ENCODE data around the gene SMOC2.

SMOC2 gene

GRCh38 chr6:168625602-168626001, 184.6 kb downstream of the SMOC2 start:
- no peak for DNase-seq (ENCODE audit: low read depth)

GRCh38 chr6:168626046-168626602, 185.1 kb downstream of the SMOC2 start:
- no peak for DNase-seq (ENCODE audit: low read depth)

GRCh38 chr6:168627506-168628175, 186.7 kb downstream of the SMOC2 start:
- no peak for DNase-seq (ENCODE audit: low read depth)

- DNase-seq (ENCODE audit: low read depth): no peak
Measured at GRCh38 chr6:168628176-168628553, 187.2 kb downstream of the SMOC2 start.

- DNase-seq (ENCODE audit: low read depth): no peak
Measured at GRCh38 chr6:168628732-168629245, 187.8 kb downstream of the SMOC2 start.

- DNase-seq (ENCODE audit: low read depth): no peak
Measured at GRCh38 chr6:168631564-168631963, 190.6 kb downstream of the SMOC2 start.

GRCh38 chr6:168632694-168633093, 191.7 kb downstream of the SMOC2 start:
- DNase-seq (ENCODE audit: low read depth): no peak

- DNase-seq (ENCODE audit: low read depth): no peak
Measured at GRCh38 chr6:168634541-168635328, 193.8 kb downstream of the SMOC2 start.

- no peak for DNase-seq (ENCODE audit: low read depth)
Measured at GRCh38 chr6:168636147-168637004, 195.4 kb downstream of the SMOC2 start.

- no peak for DNase-seq (ENCODE audit: low read depth)
Measured at GRCh38 chr6:168637834-168638233, 196.8 kb downstream of the SMOC2 start.

- no peak for DNase-seq (ENCODE audit: low read depth)
Measured at GRCh38 chr6:168638468-168639271, 197.7 kb downstream of the SMOC2 start.

- no peak for DNase-seq (ENCODE audit: low read depth)
Measured at GRCh38 chr6:168640181-168640580, 199.2 kb downstream of the SMOC2 start.

GRCh38 chr6:168640768-168641167, 199.8 kb downstream of the SMOC2 start:
- no peak for DNase-seq (ENCODE audit: low read depth)

- DNase-seq (ENCODE audit: low read depth): no peak
Measured at GRCh38 chr6:168641446-168641845, 200.5 kb downstream of the SMOC2 start.

- DNase-seq (ENCODE audit: low read depth): no peak
Measured at GRCh38 chr6:168643401-168643800, 202.4 kb downstream of the SMOC2 start.

GRCh38 chr6:168645326-168645725, 204.3 kb downstream of the SMOC2 start:
- DNase-seq (ENCODE audit: low read depth): no peak

- no peak for DNase-seq (ENCODE audit: low read depth)
Measured at GRCh38 chr6:168647271-168647670, 206.3 kb downstream of the SMOC2 start.

GRCh38 chr6:168648240-168649125, 207.5 kb downstream of the SMOC2 start:
- DNase-seq (ENCODE audit: low read depth): no peak

GRCh38 chr6:168649209-168649608, 208.2 kb downstream of the SMOC2 start:
- DNase-seq (ENCODE audit: low read depth): no peak

GRCh38 chr6:168650671-168651111, 209.7 kb downstream of the SMOC2 start:
- no peak for DNase-seq (ENCODE audit: low read depth)
